HG03432 (cell line): ENCODE data around the gene FAM53B.

ENCODE experiments used
- ATAC-seq: cut with Tn5 transposase; IDR thresholded peaks from one replicate; pipeline ENCODE4 v1.9.1; 2021; ENCODE audit warnings: mild to moderate bottlenecking, moderate library complexity; ENCODE audit not compliant: unreplicated experiment

FAM53B gene

DNA sequence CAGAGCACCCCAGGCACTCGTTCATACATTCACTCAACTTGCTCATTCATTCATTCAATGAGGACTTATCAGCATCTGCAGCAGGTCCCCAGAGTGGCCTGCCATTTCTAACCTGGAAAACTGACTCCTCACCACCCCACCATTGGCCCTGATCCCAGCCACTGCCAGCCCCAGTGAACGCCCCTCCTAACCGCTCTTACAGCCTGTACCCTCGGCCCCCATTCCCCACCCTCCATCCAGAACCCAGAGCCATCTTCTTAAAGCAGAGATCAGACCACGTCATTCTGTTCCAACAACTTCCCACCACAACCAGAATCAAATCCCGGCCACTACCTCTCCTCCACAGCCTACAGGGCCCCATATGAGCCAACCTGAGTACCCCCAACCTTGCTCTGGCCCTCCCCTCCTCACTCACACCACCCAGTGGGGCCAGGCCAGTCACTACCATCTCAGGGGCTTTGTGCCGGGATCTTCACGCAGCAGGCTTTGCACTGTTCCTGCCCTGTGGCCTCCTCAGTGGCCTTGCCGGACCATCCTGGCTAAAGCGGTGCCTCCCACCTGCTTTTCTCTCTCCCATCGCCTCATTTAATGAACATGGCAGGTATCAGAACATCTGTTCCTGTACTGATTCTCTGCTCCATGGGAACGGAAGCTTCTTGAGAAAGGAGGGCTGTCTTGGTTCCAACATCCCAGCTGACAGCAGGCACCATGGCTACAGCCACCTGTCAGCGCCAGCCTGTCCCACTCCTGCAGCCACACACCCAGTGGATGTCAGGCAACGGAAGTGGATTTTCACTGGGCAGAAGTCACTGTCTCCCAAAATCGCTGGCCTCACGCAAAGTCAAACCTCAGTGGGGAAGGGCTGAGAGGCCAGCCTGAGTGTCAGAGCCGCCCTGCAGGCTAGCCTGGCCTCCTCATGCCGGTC lies 45.4 kb downstream of the FAM53B start:
- no peak for ATAC-seq

DNA sequence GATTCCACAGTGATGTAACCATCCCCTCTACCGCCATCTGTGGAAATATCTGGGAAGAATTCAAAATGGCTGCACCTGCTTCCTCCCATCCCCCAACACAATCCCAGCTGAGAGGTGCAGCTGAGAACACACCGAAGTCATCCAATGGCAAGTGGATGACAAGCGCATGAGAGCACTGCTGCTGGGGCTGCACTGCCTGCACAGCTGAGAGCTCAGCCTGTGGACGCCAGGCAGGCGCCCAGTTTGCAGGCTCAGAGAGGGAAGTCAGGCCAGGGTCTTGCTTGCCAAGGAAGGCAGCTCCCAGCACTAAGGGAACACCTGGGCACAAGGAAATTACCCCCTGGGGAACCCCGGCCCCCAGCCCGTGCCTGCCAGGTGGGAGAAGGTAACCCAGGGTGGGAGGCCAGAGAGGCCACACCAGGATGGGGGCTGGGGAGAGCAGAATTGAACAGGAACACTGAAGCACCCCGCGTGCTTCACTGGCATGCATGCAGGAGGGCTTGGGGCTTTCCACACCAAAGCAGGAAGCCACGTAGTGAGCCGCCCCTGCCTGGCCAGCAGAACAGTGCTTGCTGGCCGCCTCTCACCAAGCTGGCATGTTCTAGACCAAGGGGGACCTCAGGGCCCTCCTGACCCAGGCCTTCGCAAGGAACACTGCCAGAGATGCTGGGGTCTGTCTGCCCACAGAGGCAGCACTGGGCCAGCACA lies 46.2 kb downstream of the FAM53B start:
- ATAC-seq, result peak; percentile 35

DNA sequence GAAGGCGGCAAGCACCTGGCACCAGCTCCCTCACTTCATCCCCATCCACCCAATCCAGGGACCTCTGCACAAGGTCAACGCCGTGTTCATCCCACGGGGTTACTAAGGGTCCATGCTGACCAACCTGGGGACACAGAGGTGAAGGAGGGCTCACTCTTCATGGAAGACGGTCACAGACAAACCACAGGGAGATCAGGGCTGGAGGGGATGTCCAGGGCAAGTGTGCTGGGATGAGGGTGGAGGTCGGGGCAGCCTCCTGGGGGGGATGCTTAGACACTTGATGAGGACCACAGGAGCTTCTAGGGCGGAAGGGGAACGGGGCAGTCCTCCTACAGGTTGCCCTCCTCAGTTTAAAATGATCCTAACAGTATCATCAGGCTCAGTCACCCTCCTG lies 46.7 kb downstream of the FAM53B start:
- ATAC-seq, result no peak

DNA sequence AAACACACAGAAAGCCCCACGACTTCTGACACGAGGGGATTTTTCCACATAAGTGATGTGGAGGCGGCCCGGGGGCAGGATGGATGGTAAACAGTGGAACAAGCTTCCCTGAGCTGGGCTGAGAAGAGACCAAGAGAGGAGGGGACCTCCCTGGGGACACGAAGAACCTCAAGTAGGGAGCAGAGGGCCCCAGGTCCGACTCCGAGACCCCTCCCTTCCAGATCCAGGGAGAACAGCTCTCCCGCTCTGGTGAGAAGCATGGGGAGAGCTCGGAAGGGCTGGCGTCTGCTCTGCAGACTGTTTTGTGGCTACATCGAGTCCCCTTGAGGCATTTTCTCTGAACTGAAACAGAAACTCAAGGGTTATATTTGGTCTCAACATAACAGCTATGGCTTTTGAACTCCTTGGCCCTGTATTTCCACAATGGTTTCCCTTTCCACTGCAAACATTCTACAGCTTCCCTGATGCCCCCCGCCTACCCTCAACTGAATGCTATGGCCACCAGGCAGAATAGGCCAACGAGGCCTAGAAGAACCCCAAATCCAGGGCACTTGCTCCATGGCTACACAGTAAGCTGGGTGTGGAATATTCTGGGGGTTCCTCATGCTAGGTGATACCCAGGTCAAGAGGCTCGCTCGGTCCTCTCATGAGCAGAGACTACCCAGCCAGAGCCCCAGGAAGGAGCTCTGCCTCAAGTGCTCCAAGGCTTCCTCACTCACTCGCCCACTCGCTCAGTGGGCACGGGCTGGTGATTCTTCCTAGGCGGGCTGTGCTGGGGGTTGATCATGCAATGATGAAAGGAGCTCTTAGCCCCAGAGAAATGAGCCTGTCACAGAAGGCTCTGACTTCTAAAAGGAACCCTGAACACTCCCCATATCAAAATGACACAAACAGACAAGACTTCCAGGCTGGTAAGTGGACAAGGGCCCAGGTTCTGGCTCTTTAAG lies 47.5 kb downstream of the FAM53B start:
- peak; percentile 71 for ATAC-seq

- ATAC-seq, result no peak
Observed at GRCh38 chr10:124695259-124695658, 48.9 kb downstream of the FAM53B start.

DNA sequence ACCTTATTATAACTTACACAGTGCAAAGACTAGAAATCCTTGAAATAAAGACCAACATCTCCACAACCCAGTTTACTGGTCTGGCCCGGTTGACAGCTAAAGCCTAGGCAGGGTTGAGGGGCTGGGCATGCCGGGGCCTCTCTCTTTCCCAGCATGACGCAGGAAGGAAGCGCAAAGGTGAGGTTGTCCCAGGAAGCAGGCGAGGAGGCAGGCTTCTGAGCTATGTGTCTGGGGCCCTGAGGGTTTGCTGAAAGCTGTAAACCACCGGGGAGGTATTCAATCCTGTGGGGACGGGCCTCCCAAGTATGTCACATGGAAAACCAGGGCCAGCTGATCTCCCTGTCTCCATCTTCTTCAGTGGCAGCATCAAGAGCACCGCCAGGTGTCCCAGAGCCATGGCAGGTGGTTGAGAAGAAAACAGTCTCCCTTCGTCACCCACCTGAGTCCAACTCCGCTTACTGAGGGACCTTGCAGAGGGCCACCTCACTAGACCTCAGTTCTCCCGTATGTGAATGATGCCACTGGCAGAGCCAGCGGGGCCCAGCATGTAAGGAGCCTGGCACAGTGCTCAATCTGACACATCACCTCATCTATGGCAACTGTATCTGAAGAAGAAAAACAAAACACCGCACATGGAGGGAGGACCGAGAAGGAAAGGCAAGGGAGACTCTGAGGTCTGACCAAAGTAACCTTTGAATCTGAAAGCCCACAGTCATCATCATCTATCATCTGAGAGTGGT lies 49.5 kb downstream of the FAM53B start:
- ATAC-seq, result no peak

GRCh38 chr10:124693801-124694416 lies 50.3 kb downstream of the FAM53B start:
- peak; percentile 28 for ATAC-seq

DNA sequence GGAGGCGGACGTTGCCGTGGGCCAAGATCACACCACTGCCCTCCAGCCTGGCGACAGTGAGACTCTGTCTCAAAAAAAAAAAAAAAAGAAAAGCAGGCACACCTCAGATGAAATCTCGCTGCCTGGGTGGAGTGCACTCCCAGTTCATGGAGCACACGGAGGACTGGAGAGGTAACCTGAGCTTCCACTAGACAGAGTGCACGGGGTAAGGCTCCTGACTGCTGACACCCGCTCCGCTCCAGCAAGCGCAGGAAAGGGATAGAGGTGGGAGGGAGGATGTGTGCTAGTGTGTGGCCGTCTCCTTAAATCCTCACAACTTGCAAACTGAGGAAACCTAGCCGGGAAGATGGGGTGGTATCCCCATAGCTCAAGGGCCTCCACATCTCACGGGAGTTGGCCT lies 50.8 kb downstream of the FAM53B start:
- no peak for ATAC-seq

DNA sequence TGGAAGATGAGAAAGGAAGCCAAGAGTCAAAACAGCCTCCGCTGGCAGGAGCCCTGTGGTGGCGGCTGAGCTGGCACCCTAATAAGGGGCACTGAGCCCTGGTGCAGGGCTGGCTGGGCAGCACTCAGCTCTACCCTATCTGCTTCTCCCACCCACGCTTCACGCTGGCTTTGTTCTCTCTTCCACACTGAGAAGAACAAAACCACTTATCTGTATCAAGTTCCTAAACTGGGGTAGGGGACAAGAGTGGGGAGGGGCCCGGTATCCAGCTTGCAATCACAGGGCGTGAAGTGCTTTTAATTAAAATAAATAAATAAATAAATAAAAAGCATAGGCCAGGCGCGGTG lies 52.1 kb downstream of the FAM53B start:
- ATAC-seq, result no peak

- ATAC-seq, result no peak
Observed at GRCh38 chr10:124691421-124692099, 52.6 kb downstream of the FAM53B start.

DNA sequence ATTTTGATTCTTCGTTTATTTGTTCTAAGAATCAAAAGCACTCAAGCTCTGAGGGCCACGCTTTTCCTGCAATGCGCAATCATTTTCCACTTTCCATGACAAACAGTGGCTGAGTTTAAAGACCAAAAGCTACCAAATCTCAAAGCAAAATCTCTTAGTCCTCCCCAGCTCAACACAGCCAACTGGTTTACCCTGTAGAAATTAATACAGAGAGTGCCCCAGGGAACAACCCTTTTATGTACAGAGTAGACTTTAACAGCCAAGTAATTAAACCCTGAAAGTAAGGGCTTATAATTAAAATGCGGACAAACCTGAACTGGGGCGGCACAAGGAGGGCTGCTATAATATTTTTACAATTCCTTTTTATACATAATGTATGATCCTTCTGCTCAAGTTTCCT lies 53.2 kb downstream of the FAM53B start:
- no peak for ATAC-seq

GRCh38 chr10:124689911-124690498 lies 54.2 kb downstream of the FAM53B start:
- no peak for ATAC-seq

- peak; percentile 94 for ATAC-seq
Observed at GRCh38 chr10:124688889-124689670, 55.1 kb downstream of the FAM53B start.

DNA sequence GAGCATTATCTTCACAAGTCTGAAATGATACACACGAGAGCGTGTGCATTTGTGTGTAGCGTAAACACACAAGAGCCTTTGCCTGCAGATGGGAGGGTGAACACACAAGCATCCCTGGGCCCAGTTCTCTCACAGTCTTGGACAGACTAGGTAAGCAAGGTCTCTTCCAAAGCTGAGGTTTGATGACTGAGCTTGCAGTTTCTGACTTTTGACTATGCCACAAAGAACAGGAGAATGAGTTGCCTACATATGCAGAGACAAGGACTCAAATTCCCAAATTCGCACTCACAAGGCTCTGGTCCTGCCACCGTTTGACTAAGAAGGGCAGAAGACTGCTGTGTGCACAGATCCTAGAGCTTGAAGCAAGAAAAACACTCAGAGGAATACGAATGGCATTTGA lies 55.8 kb downstream of the FAM53B start:
- ATAC-seq, result peak; percentile 0

GRCh38 chr10:124686707-124687376 lies 57.3 kb downstream of the FAM53B start:
- ATAC-seq, result no peak

DNA sequence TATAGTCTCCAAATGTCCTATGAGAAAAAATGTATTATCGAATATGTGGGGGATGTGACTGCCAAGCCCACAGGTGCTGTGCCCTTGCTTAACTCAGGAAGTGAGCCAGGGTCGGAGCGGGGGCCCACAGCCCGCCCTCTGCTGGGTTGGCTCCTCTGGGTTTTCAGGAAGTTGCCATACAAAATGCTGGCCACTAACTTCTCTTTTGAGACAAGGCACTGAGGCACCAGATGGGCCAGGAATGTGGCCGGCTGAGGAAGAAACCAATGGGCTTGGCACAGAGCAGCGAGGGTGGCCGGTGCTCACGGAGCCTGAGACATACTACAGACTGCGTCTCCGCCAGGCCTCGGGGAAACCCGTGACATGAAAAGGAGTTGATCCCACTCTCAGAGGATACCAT lies 58.9 kb downstream of the FAM53B start:
- no peak for ATAC-seq

DNA sequence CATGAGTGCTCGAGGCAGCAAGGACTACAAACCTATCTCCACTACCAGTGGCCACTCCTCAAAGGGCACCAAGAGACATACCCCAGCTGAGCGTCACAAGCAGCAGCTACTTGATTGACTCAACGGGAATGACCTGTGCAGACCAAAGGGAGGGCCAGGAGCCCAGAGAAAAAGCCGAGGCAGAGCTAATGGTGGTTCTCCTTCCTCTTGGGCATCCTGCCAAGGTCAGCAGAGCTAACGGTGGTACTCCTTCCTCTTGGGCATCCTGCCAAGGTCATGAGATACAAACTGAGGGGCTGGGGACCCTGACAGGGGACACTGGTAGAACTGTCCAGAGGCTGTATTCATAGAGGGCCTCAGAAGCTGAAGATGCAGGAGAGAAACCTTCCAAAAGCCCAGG lies 60.4 kb downstream of the FAM53B start:
- ATAC-seq, result no peak
